Dedifferentiated amniotic fluid mesenchymal stem cell (primary cell): ENCODE data around the gene BEND5.
A peak's percentile ranks its signal among the peaks of the same experiment; 100 is the strongest.

ENCODE experiments used
- DNase-seq: peaks from one replicate; pipeline ENCODE4 v3.0.0-alpha.2; 2016; ENCODE audit errors: extremely low spot score

Gene BEND5

GRCh38 chr1:48765335-48765734, 11.4 kb downstream of the BEND5 start:
- DNase-seq = no peak

- DNase-seq = peak; percentile 63
Observed at GRCh38 chr1:48761986-48762385, 14.7 kb downstream of the BEND5 start.

- DNase-seq = peak; percentile 75
Observed at GRCh38 chr1:48761411-48761810, 15.3 kb downstream of the BEND5 start.

GRCh38 chr1:48760857-48761256, 15.8 kb downstream of the BEND5 start:
- DNase-seq = peak; percentile 22

GRCh38 chr1:48758976-48759375, 17.7 kb downstream of the BEND5 start:
- no peak for DNase-seq

GRCh38 chr1:48757363-48757762, 19.3 kb downstream of the BEND5 start:
- no peak for DNase-seq

- DNase-seq = no peak
Observed at GRCh38 chr1:48756683-48757316, 19.9 kb downstream of the BEND5 start.

- DNase-seq = no peak
Observed at GRCh38 chr1:48753293-48753692, 23.4 kb downstream of the BEND5 start.

GRCh38 chr1:48750109-48750508, 26.6 kb downstream of the BEND5 start:
- no peak for DNase-seq

GRCh38 chr1:48749068-48749467, 27.6 kb downstream of the BEND5 start:
- no peak for DNase-seq

- DNase-seq = no peak
Observed at GRCh38 chr1:48746906-48747305, 29.8 kb downstream of the BEND5 start.

GRCh38 chr1:48744032-48744431, 32.7 kb downstream of the BEND5 start:
- DNase-seq = no peak

- no peak for DNase-seq
Observed at GRCh38 chr1:48743480-48743879, 33.2 kb downstream of the BEND5 start.

- DNase-seq = no peak
Observed at GRCh38 chr1:48741380-48741779, 35.3 kb downstream of the BEND5 start.

- DNase-seq = no peak
Observed at GRCh38 chr1:48740621-48741020, 36.1 kb downstream of the BEND5 start.

- DNase-seq = no peak
Observed at GRCh38 chr1:48739091-48739490, 37.6 kb downstream of the BEND5 start.

- DNase-seq = no peak
Observed at GRCh38 chr1:48738356-48738755, 38.3 kb downstream of the BEND5 start.

GRCh38 chr1:48735796-48736195, 40.9 kb downstream of the BEND5 start:
- DNase-seq = no peak

- no peak for DNase-seq
Observed at GRCh38 chr1:48730164-48730910, 46.4 kb downstream of the BEND5 start.

GRCh38 chr1:48728584-48728983, 48.1 kb downstream of the BEND5 start:
- DNase-seq = no peak

GRCh38 chr1:48726557-48727215, 50.0 kb downstream of the BEND5 start:
- no peak for DNase-seq

- DNase-seq = no peak
Observed at GRCh38 chr1:48726139-48726538, 50.6 kb downstream of the BEND5 start.
